Medulla oblongata (tissue), 1 donor: ENCODE measurements around the gene TEAD3.
"Not testable (repeated sequence)": the region's sequence is repeated elsewhere in the genome, so short reads cannot be mapped to it uniquely, and the experiment has no call there.

Source experiments
- DNase-seq: peaks from one replicate; pipeline ENCODE4 v3.0.0-alpha.2; 2015; ENCODE audit errors: extremely low spot score

The TEAD3 gene

GRCh38 chr6:35451354-35452182 is 45.3 kb downstream of the TEAD3 start:
- DNase-seq = no peak

DNA sequence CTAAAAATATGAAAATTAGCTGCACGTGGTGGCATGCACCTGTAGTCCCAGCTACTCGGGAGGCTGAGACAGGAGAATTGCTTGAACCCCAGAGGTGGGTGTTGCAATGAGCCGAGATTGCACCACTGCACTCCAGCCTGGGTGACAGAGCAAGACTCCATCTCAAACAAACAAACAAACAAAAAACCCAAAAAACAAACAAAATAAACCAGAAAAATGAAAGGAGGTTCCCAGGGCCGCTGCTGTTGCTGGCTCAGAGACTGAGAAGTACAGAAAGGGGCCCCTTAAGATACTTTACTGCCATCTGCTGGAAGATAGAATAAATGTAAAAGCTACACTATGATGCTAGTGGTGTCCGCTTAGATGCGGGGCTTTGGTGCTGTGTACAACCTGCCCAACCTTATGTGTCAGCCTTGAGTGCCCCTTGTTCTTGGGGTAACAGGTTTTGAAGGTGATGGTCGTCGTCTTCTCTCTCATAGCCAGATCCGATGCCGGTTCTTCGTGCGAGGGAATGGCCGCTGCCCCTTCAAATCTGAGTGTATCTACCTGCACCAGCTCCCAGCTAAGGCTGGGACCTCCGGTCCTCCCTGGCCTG is 47.5 kb downstream of the TEAD3 start:
- DNase-seq = peak; percentile 86

DNA sequence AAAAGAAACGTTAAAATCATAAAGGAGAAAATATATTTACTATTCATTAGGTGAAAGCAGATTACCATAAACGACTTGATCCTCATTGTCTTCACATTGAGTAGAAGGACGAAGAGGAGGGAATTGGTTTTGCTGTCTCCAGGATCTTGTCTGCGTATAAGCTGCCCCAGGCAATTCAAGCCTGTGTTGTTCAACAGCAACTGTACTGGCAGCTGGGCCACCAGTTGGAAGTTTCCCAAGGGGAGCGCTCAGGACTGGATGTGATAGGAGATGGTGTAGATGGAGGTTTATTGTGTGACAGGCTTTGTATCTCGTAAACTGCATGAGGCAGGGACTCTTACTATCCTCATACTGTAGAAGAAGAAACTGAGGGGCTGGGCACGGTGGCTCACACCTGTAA is 48.7 kb downstream of the TEAD3 start:
- DNase-seq = no peak

DNA sequence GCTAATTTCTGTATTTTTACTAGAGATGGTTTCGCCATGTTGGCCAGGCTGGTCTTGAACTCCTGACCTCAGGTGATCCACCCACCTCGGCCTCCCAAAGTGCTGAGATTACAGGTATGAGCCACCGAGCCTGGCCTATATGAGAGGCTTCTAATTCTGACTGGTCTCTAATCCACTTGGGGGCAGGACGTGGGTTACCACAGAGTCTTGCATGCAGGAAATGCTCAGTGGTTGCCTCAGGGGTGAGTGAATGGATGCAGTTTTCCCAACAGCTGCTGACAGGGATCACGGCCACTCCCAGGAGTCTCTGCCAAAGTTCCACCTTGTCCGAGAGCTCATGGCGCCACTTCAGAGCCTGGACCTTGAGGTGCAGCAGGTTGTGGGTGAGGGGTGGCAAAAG is 51.2 kb downstream of the TEAD3 start:
- DNase-seq = no peak

- DNase-seq = no peak
Measured at GRCh38 chr6:35443341-35444030, 53.4 kb downstream of the TEAD3 start.

DNA sequence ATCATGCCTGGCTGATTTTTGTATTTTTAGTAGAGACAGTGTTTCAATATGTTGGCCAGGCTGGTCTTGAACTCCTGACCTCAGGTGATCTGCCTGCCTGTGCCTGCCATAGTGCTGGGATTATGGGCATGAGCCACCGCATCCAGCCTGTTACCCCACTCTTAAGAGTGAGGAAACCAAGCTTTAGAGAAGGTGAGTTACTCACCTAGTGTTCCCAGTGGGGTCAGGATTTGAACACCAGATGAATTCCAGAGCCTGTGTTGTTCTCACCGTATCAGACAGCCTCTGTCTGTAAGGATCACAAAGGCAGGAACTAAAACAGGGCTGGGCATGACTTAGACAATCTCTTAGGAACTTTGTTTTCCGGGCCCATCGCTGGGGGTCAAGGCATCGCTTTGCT is 54.2 kb downstream of the TEAD3 start:
- DNase-seq = no peak

- no peak for DNase-seq
Measured at GRCh38 chr6:35441642-35442041, 55.2 kb downstream of the TEAD3 start.

DNA sequence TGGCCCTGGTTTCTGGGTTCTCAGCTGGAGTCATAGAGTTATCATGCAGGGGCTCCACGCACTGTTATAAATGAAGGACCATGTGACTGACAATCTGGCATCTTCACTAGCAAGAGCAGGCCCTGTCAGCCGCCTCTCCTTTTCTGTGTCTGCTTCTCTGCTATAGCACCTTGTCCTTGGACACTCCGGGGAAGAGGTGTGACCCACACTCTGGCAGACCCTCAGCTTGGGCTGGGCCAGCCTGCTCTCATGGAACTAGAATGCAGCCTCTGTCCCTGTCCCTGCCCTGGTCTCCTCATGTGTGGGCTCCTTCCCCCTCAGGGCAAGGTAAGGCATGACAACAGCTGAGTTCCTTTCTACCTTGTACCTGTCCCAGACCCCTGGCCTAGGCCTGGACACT is 55.7 kb downstream of the TEAD3 start:
- DNase-seq = no peak

DNA sequence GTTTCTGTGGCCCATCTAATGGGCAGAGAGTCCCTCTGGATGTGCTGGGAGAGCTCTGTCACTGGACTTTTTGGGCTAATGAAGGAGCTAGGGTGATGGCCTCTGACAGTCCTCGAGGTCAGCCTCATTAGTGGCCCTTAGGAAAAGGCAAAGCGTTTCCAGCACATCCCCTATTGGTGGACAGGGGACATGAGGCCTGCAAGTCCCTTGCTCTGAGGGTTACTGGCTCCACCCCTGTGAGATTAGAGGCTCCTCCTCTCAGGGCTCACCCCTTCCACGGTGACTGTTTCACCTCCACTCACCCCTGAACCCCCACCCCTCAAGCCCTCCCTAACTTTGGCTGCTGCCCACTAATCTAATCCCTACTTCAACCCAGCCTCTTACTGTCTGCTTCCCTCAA is 57.6 kb downstream of the TEAD3 start:
- DNase-seq = no peak

DNA sequence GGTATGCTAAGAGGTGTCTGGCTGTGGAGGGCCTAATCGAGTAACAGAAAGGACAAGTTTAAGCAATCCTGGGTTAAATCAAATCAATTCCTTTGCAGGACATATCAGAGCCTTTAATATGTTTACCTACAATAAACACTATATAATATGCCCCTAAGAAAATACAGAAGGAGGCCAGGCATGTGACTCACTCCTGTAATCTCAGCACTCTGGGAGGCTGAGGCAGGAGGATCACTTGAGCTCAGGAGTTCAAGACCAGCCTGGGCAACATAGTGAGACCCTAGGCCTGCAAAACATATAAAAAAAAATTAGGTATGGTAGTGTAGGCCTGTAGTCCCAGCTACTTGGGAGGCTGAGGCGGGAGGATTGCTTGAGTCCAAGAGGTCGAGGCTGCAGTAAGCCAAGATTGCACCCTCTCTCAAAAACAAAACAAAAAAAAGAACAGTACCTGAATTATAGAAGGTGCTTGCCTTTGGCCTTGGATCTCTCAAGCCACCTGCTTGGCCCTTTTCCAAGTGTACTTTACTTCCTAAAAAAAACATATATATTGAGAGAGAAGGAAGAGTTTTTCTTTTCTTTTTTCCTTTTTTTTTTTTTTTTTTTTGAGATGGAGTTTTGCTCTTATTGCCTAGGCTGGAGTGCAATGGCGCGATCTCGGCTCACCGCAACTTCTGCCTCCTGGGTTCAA is 58.4 kb downstream of the TEAD3 start:
- not testable (repeated sequence) for DNase-seq

DNA sequence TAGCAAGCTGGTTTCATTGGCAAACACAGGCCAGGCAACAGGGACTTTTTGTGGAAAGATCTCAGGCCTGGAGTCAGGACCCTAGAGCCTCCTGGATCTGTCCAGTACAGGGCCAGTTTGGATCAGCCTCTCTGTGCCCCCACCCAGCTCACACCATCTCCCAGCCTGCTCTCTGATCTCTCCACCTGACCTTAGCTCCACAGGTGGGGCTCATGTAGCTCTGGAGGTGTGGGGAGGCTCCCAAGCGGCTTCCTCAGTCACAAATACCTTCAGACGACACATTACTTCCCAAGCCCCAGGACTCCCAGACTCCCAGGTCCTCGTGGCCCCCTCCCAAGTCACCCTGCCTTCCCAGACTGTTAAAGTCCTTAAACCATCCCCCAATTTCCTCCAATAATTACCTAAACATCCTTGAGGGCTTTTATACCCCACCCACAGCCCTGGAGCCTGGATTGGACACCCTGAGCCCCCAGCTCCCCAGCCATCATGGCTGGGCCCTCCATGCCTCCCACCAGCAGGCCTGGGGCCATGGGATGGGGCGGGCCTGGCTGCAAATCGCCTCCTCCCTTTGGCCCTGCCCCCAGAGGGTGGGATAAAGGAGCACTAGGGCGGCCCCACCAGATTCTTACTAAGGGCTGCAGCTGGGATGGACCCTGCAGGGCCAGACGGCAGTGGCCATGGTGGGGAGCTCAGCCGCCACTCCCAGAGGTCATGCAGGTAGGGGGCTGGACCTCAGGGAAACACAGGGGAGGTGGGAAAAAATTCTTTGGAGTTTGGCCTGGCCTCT is 60.6 kb downstream of the TEAD3 start:
- no peak for DNase-seq

DNA sequence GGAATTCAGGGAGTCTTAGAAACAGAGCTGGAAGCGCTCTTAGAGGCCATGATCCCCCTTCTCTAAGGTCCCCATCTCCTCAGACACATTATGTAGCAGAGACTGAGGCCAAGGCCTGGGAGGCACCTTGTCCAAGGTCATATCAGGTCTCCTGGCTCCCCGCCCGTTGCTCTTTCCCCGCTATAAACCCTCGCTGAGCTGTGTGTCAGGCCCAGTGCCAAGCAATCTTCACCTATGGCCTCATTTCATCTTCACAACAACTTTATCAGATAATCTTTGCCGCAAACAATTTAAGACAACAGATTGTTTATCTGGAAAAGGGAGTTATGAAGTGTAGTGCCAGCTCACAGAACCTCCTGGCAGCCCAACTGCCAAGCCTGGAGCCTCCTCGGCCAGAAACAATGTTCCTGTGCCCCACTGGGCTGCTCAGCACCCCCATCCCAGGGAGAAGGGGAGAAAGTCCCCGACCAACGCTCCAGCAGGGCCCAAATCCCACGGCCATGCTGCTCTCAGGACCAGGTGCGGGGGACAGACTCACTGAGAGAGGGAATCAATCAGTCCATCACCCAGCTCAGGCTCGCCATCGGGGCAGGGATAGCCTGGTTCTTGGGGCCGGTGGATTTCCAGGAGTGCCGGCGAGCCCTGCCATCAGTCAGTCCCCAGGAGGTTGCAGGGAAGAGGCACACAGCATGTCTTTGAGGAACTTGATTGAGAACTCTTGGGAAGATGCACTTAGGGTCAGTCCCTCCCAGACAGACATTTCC is 61.6 kb downstream of the TEAD3 start:
- no peak for DNase-seq

DNA sequence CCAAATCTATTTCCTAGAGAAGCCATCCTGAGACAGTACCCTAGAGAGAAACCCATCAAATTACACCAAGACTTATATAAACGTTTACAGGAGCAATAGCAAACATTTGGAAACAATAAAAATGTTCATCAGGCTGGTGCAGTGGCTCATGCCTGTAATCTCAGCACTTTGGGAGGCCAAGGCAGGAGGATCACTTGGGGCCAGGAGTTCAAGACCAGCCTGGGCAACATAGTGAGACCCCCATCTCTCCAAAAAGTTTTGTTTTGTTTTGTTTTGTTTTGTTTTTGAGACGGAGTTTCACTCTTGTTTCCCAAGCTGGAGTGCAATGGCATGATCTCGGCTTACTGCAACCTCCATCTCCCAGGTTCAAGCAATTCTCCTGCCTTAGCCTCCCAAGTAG is 64.2 kb downstream of the TEAD3 start:
- not testable (repeated sequence) for DNase-seq

GRCh38 chr6:35432291-35432690 is 64.6 kb downstream of the TEAD3 start:
- no peak for DNase-seq

DNA sequence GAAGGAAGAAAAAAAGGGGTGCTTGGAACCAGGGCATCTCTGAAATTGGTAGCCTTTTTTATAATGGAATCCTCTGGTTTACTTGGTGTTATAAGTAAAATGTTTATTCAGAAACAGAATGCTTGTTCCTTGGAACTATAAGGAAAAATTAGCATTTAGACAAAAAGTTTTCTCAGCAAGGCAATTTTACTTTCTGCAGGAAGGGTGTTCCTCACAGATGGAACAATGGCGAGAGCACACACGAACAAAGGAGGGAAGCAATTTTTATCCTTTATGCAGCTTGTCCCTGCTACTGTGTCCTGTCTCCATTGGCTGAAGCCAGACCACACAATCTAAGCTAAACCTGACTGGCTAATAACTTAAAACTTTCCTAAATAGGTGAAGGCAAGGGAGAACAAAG is 67.4 kb downstream of the TEAD3 start:
- no peak for DNase-seq

DNA sequence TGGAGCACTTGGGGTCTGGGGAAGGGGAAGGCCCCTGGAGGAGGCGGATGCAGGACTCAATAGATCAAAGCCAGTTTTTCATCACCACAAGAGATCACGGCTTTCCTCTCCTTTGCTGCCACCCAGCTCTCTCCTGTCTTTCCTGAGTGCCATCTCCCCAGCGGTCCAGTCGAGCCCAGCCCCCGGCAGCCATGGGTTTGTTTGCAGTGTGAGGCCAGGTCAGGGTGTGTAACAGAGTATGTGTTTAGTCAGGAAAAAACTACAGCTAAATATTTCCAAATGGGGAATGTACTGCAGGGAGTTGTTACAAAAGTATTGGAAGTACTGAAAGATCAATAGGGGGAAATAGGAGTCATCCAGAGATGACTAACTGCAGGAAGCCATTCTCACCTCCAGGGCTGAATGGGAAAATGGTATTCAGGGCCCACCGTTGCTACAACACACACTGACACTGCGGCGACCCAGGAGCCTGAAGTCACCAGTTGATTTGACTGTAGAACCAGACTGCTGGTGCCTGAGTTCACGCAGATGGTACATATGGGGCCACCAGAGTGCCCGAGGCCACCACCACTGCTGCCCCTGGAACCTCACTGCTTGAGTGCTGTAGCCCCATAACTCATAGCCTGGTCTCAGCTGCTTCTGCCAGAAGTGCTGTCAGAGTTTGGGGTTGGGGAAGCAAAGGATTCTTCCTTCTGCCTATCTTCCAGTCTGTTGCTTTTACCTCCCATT is 68.3 kb downstream of the TEAD3 start:
- DNase-seq = no peak

DNA sequence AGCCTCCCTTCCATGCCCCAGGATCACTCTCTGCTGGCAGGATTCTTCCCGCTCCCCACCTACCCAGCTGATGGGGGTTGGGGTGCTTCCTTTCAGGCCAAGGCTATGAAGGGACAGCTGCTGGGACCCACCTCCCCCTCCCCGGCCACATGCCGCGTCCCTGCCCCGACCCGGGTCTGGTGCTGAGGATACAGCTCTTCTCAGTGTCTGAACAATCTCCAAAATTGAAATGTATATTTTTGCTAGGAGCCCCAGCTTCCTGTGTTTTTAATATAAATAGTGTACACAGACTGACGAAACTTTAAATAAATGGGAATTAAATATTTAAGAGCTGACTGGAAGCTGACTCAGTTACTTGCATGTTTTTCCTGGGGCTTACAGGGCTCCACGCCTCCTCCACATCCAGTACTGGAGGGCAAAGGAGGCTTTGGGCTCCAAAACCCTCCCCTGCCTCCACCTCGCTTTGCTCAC is 69.0 kb downstream of the TEAD3 start:
- no peak for DNase-seq

DNA sequence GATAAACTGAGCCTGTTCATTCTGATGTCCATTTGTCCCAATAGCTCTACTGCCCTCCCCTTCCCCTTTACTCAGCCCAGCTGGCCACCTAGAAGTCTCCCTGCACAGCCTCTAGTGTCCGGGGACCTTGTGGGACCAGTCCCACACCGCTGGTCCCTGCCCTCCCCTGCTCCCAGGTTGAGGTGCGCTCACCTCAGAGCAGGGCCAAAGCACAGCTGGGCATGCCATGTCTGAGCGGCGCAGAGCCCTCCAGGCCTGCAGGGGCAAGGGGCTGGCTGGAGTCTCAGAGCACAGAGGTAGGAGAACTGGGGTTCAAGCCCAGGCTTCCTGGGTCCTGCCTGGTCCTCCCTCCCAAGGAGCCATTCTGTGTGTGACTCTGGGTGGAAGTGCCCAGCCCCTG is 69.4 kb downstream of the TEAD3 start:
- no peak for DNase-seq

DNA sequence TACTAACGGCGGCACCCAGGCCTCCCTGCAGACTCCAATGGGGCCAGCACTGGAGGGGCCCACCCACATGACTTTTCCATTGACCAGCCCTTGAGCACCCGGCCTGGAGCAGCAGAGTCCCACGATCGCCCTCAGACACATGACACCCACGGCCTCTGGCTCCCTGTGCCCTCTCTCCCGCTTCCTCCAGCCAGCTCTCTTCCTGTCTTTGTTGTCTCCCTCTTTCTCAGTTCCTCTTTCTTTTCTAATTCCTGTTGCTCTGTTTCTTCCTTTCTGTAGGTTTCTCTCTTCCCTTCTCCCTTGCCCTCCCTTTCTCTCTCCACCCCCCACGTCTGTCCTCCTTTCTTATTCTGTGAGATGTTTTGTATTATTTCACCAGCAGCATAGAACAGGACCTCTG is 70.8 kb downstream of the TEAD3 start:
- peak; percentile 47 for DNase-seq

- DNase-seq = no peak
Measured at GRCh38 chr6:35425284-35425683, 71.6 kb downstream of the TEAD3 start.
